ENCODE data around the gene ST6GALNAC1.

The ST6GALNAC1 gene

GRCh38 chr17:76575570-76575969, 68.0 kb downstream of the ST6GALNAC1 start:
- no peak for DNase-seq
